Stimulated activated CD8-positive, alpha-beta memory T cell treated with anti-CD3 and anti-CD28 coated beads, Interleukin-15, amount 100 ng/mL, for 4 hours (primary cell): Measurements from ENCODE around the gene IL2RA.
"Not testable (repeated sequence)": the region's sequence is repeated elsewhere in the genome, so short reads cannot be mapped to it uniquely, and the experiment has no call there.

Experiments used
- DNase-seq, 2 donors: peaks; one replicate each; pipeline ENCODE4 v3.0.0-alpha.2; 2020; ENCODE audit warnings: low read depth in 2 of 2

IL2RA gene

GRCh38 chr10:5983774-5984173 lies 78.4 kb downstream of the IL2RA start:
- DNase-seq: no peak

DNA sequence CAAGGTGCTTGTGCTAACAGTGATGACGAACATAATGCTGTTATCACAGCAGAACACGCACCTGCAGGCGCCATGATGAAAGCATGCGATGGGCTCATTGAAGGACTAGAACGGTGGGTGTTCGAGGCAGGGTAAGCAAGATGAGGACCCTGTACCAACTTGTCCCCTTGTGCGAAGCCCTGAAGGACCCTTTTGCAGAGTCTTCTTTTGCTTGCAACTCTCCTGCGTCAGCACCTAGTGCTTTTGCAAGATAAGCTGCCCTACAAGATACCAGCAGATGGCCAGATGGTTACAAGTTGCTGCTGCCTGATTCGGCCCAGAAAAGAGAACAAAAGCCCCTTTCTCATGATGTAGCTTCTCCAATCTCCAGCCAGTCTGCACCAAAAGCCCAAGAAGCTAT lies 80.6 kb downstream of the IL2RA start:
- no peak for DNase-seq

GRCh38 chr10:5978230-5978489 lies 84.0 kb downstream of the IL2RA start:
- DNase-seq: no peak

- DNase-seq: peak; percentile 82 to 83
These were observed 84.5 kb downstream of the IL2RA start, which contains the start of gene IL15RA for GRCh38 chr10:5977471-5978229. TSS of gene IL15RA (minus strand) at chr10:5977543. CDS start at chr10:5977492, 51 bp downstream.

GRCh38 chr10:5976512-5977470 lies 85.4 kb downstream of the IL2RA start:
- DNase-seq: peak in 1 of 2 donors; percentile 19

DNA sequence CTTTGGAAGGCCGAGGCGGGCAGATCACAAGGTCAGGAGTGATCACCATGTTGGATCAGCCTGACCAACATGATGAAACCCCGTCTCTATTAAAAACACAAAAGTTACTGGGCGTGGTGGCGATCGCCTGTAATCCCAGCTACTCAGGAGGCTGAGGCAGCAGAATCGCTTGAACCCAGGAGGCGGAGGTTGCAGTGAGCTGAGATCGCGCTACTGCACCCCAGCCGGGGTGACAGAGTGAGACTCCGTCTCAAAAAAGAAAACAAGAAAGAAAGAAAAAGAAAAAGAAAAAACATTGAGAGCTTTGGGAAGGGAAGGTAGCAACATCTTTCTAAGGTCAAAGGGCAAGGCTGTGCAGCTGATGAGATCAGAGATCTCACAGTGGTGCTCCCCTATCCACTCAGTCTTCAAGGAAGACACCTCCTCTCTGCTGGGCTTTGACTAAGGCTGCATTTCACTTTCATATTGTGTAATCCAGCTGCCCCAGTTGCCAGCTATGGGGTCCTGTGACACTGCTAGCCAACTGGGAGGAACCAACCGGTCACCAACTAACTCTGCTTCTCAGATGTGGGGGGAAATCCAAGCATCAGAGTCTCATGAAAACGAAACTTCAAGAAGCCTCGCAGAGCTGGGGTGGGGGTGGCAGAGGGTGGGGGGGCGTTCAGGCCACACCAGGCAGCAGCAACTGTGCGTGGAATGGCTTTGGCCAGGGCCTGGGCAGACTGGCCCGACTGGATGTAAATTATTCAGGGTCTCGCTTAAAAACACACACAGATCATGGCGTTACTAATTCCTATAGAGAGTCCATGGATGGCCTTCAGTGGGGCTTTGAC lies 86.3 kb downstream of the IL2RA start:
- peak; percentile 42 to 59 for DNase-seq

DNA sequence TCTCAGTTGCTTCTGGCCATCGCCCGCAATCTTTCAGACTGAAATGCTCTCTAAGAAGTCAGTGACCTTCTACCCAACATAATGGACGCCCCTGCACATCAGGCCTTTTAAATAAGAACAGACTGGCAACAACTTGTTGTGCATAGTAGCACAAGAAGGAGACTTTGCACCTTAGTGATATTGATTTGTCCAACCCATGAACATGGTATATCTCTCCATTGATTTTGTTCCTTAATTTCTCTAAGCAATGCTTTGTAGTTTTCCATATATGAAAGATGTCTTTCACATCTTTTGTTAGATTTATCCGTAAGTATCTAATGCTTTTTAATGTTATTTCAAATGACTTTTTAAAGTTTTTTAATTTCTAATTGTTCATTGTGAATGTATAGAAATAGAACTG lies 89.1 kb downstream of the IL2RA start:
- no peak for DNase-seq

GRCh38 chr10:5971886-5972285 lies 90.3 kb downstream of the IL2RA start:
- DNase-seq: no peak

GRCh38 chr10:5971315-5971832 lies 90.8 kb downstream of the IL2RA start:
- no peak for DNase-seq

- DNase-seq: no peak
These were observed 91.6 kb downstream of the IL2RA start for GRCh38 chr10:5970527-5970926.

GRCh38 chr10:5970066-5970465 lies 92.1 kb downstream of the IL2RA start:
- DNase-seq: no peak

DNA sequence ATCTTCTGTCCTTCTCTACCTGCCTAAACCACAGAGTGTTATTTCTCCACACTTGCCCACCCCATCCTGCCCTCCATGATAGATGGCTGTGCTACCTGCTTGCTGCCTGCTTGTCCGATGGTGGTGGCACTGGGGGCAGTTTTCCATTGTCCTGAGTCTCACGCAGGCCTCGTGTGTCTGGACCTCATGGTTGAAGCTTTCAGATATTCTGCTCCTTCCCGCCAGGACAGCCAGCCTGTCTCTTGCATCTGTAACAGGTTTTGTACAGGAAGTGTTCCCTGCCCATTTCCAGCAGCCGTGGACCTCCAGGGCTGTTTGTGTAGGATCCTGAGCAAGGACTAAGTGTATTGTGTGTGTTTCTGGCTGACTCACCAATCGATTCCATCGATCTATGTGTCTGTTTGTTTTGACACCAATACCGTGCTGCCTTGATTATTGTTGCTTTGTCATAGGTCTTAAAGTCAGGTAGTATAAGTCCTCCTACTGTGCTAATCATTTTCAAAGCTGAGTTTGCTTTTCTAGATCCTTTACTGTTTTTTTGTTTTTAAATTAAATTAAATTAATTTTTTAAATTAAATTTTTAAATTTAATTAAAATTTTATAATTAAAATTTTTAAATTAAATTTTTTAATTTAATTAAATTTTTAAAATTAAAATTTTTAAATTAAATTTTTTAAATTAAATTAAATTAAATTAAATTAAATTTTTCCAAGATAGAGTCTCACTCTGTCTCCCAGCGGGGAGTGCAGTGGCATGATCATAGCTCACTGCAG lies 93.3 kb downstream of the IL2RA start:
- no peak for DNase-seq

DNA sequence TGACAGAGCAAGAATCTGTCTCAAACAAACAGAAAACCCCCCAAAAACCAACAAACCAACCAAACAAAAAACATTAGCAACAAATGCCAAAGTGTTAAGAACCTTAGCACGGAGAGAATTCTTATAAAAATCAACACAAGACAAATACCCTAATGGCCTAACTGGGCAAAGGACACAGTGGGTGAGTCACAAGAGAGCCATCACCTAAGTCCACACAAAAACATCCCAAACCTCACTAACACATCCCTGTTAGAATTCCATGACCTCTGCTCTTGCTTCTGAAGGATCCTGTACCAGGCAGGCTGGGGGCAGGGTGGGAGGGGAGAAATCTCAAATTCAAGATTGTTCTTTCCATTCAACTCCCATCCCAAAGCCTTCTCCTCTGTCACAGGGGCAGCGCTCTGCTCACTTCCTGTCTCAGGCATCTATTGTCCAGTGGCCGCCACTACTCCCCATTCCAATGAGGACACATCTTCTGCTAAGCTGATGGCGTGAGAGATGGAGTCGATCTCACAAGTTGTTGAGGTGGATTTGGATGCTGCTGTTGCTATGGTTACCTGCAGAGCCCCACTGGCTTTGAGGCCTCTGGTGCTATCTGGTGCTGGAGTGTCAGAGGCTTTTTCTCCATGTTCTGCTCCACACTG lies 94.0 kb downstream of the IL2RA start:
- DNase-seq: no peak

- DNase-seq: no peak
These were observed 96.9 kb downstream of the IL2RA start for GRCh38 chr10:5965266-5965665.

GRCh38 chr10:5964736-5965135 lies 97.4 kb downstream of the IL2RA start:
- no peak for DNase-seq

GRCh38 chr10:5963591-5963990 lies 98.6 kb downstream of the IL2RA start:
- no peak for DNase-seq

DNA sequence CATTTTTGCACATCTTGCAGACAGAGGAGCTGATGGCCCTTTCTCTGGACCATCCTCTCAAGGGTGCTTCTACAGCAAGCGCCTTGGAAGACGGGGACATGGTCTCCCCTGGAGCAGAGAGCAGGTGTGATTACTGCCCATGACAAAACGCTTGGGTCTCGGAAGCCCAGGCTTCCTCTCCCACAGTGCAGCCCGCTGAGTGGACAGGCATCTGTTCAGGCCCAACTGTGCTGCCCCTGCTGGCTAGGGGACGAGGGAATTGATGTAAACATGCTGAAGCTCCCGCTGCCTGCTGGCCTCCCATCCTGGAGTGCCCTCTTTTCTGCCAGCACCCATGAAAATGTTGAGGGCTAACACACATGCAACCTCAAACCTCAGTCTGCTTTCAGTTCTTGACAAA lies 99.1 kb downstream of the IL2RA start:
- no peak for DNase-seq

GRCh38 chr10:5962358-5962940 lies 99.7 kb downstream of the IL2RA start:
- DNase-seq: not testable (repeated sequence)

DNA sequence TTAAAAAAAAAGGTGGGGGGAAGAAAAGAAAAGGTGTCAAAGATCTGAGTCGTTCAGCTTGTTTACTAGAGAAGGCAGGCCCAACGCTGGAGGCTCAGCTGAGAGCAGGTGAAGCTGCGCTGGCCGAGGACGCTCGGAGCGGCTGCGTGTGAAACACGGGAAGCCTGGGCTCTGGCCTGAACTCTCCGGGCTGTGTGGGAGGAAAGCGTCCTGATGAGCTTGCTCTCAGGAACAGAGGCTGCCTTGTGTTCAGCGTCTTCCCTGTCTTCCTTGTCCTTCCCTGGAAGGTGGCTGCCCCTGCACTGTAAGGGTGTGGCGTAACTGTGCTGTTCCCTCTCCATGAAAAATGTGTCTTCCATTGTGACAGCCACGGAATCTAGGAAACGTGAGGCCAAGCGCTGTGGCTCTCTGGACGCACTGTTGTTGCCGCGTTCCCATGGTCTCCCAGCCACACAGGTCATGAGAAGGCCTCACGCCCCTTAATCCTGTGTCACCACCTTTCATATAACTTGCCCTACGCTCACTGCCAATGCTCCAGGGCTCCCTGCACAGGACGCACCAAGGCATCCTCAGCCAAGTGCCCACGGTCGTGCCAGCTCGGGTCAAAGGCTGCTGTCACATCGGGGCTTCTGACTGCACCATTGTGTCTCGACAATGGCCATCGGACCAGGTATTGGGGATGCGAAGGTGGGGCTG lies 100.6 kb downstream of the IL2RA start:
- no peak for DNase-seq

GRCh38 chr10:5960973-5961275 lies 101.2 kb downstream of the IL2RA start:
- not testable (repeated sequence) for DNase-seq
